ENCODE data around the gene HMGCS2. TPM values are rescaled to one million over a fixed set of nuclear protein-coding genes. Genes with fewer than 3 reads are reported as not detected.

The HMGCS2 gene
- total RNA-seq, 2 donors from 2014 or later: not detected

GRCh38 chr1:119783354-119784185, 14.9 kb upstream of the HMGCS2 start:
- Mint-ChIP-seq H3K4me3 (no peak overlapping the region), H3K4me1 (peaks cover 12% of the 10 kb centered on the region), H3K36me3 (ENCODE audit: low read depth) (no peaks in the 10 kb centered on the region), H3K27ac (no peak overlapping the region), H3K27me3 (peaks cover 57% of the 10 kb centered on the region)
- ATAC-seq: no peak
- H3K9me3 ChIP-seq (ENCODE audit: control insufficient read depth, low read length, poor library complexity, severe bottlenecking): no peaks in the 10 kb centered on the region
- no peak for DNase-seq

GRCh38 chr1:119782631-119783325, 14.1 kb upstream of the HMGCS2 start:
- Mint-ChIP-seq H3K36me3 (ENCODE audit: low read depth) (no peaks in the 10 kb centered on the region), H3K4me1 (peaks cover 12% of the 10 kb centered on the region), H3K27ac (no peak overlapping the region), H3K27me3 (peaks cover 57% of the 10 kb centered on the region), H3K4me3 (no peak overlapping the region)
- no peak for DNase-seq
- no peak for ATAC-seq
- H3K9me3 ChIP-seq (ENCODE audit: control insufficient read depth, low read length, poor library complexity, severe bottlenecking): no peaks in the 10 kb centered on the region

GRCh38 chr1:119781434-119782210, 12.9 kb upstream of the HMGCS2 start:
- DNase-seq (no peak), ATAC-seq (no peak)
- peaks cover 12% of the 10 kb centered on the region for H3K4me1 Mint-ChIP-seq
- no peaks in the 10 kb centered on the region for H3K36me3 Mint-ChIP-seq (ENCODE audit: low read depth)
- no peak overlapping the region for H3K4me3 Mint-ChIP-seq
- no peaks in the 10 kb centered on the region for H3K9me3 ChIP-seq (ENCODE audit: control insufficient read depth, low read length, poor library complexity, severe bottlenecking)
- H3K27ac Mint-ChIP-seq: no peak overlapping the region
- H3K27me3 Mint-ChIP-seq: peaks cover 57% of the 10 kb centered on the region

- Mint-ChIP-seq H3K27ac (no peak overlapping the region), H3K4me3 (no peak overlapping the region), H3K36me3 (ENCODE audit: low read depth) (peaks cover 3% of the 10 kb centered on the region), H3K27me3 (peaks cover 53% of the 10 kb centered on the region), H3K4me1 (peaks cover 12% of the 10 kb centered on the region)
- H3K9me3 ChIP-seq (ENCODE audit: control insufficient read depth, low read length, poor library complexity, severe bottlenecking): no peaks in the 10 kb centered on the region
- ATAC-seq: no peak
- no peak for DNase-seq
Observed at GRCh38 chr1:119779869-119780356, 11.2 kb upstream of the HMGCS2 start.

GRCh38 chr1:119778886-119779560, 10.3 kb upstream of the HMGCS2 start:
- ATAC-seq: no peak
- Mint-ChIP-seq H3K27ac (no peak overlapping the region), H3K36me3 (ENCODE audit: low read depth) (peaks cover 3% of the 10 kb centered on the region), H3K4me1 (peaks cover 9% of the 10 kb centered on the region), H3K4me3 (no peak overlapping the region), H3K27me3 (peaks cover 48% of the 10 kb centered on the region)
- no peak for DNase-seq
- no peaks in the 10 kb centered on the region for H3K9me3 ChIP-seq (ENCODE audit: control insufficient read depth, low read length, poor library complexity, severe bottlenecking)

GRCh38 chr1:119778359-119778758, 9.7 kb upstream of the HMGCS2 start:
- H3K27ac Mint-ChIP-seq: no peak overlapping the region
- no peak for ATAC-seq
- no peaks in the 10 kb centered on the region for H3K9me3 ChIP-seq (ENCODE audit: control insufficient read depth, low read length, poor library complexity, severe bottlenecking)
- H3K36me3 Mint-ChIP-seq (ENCODE audit: low read depth): peaks cover 3% of the 10 kb centered on the region
- peaks cover 46% of the 10 kb centered on the region for H3K27me3 Mint-ChIP-seq
- DNase-seq: no peak
- H3K4me1 Mint-ChIP-seq: peaks cover 7% of the 10 kb centered on the region
- no peak overlapping the region for H3K4me3 Mint-ChIP-seq

- no peak for ATAC-seq
- H3K4me1 Mint-ChIP-seq: peaks cover 4% of the 10 kb centered on the region
- H3K27ac Mint-ChIP-seq: no peak overlapping the region
- peaks cover 3% of the 10 kb centered on the region for H3K36me3 Mint-ChIP-seq (ENCODE audit: low read depth)
- DNase-seq: no peak
- no peaks in the 10 kb centered on the region for H3K9me3 ChIP-seq (ENCODE audit: control insufficient read depth, low read length, poor library complexity, severe bottlenecking)
- peaks cover 23% of the 10 kb centered on the region for H3K27me3 Mint-ChIP-seq
- H3K4me3 Mint-ChIP-seq: no peak overlapping the region
Observed at GRCh38 chr1:119774746-119775490, 6.2 kb upstream of the HMGCS2 start.

GRCh38 chr1:119773711-119774241, 5.1 kb upstream of the HMGCS2 start:
- DNase-seq (no peak), ATAC-seq (no peak)
- H3K4me1 Mint-ChIP-seq: no peaks in the 10 kb centered on the region
- H3K27me3 Mint-ChIP-seq: peaks cover 15% of the 10 kb centered on the region
- no peaks in the 10 kb centered on the region for H3K9me3 ChIP-seq (ENCODE audit: control insufficient read depth, low read length, poor library complexity, severe bottlenecking)
- peaks cover 3% of the 10 kb centered on the region for H3K36me3 Mint-ChIP-seq (ENCODE audit: low read depth)
- H3K4me3 Mint-ChIP-seq: no peak overlapping the region
- no peak overlapping the region for H3K27ac Mint-ChIP-seq

GRCh38 chr1:119772298-119772697, 3.6 kb upstream of the HMGCS2 start:
- Mint-ChIP-seq H3K27me3 (peaks cover 19% of the 10 kb centered on the region), H3K36me3 (ENCODE audit: low read depth) (peaks cover 3% of the 10 kb centered on the region), H3K27ac (no peak overlapping the region), H3K4me1 (no peaks in the 10 kb centered on the region), H3K4me3 (no peak overlapping the region)
- DNase-seq: no peak
- ATAC-seq: no peak
- H3K9me3 ChIP-seq (ENCODE audit: control insufficient read depth, low read length, poor library complexity, severe bottlenecking): no peaks in the 10 kb centered on the region

- H3K27me3 Mint-ChIP-seq: peaks cover 24% of the 10 kb centered on the region
- no peak overlapping the region for H3K4me3 Mint-ChIP-seq
- no peaks in the 10 kb centered on the region for H3K4me1 Mint-ChIP-seq
- no peak for DNase-seq
- ATAC-seq: no peak
- H3K36me3 Mint-ChIP-seq (ENCODE audit: low read depth): peaks cover 3% of the 10 kb centered on the region
- H3K9me3 ChIP-seq (ENCODE audit: control insufficient read depth, low read length, poor library complexity, severe bottlenecking): no peaks in the 10 kb centered on the region
- H3K27ac Mint-ChIP-seq: no peak overlapping the region
Observed at GRCh38 chr1:119771770-119772169, 3.1 kb upstream of the HMGCS2 start.

- Mint-ChIP-seq H3K27ac (no peak overlapping the region), H3K36me3 (ENCODE audit: low read depth) (peaks cover 3% of the 10 kb centered on the region), H3K4me1 (no peaks in the 10 kb centered on the region), H3K27me3 (peaks cover 32% of the 10 kb centered on the region), H3K4me3 (no peak overlapping the region)
- ATAC-seq (no peak), DNase-seq (no peak)
- no peaks in the 10 kb centered on the region for H3K9me3 ChIP-seq (ENCODE audit: control insufficient read depth, low read length, poor library complexity, severe bottlenecking)
Observed at GRCh38 chr1:119771016-119771415, 2.3 kb upstream of the HMGCS2 start.

- DNase-seq (no peak), ATAC-seq (no peak)
- peaks cover 27% of the 10 kb centered on the region for H3K27me3 Mint-ChIP-seq
- H3K4me3 Mint-ChIP-seq: no peak overlapping the region
- no peaks in the 10 kb centered on the region for H3K9me3 ChIP-seq (ENCODE audit: control insufficient read depth, low read length, poor library complexity, severe bottlenecking)
- no peak overlapping the region for H3K27ac Mint-ChIP-seq
- no peaks in the 10 kb centered on the region for H3K4me1 Mint-ChIP-seq
- no peaks in the 10 kb centered on the region for H3K36me3 Mint-ChIP-seq (ENCODE audit: low read depth)
Observed at GRCh38 chr1:119767486-119767885, 1.2 kb downstream of the HMGCS2 start.

Measured in T-helper 17 cell (primary cell).